Peyer's patch (tissue), 4 donors: ENCODE results near the gene AGAP1.

Experiments
- POLR2A ChIP-seq, 2 donors: fragments of 450-650 bp; IDR thresholded peaks; one replicate each; pipeline ENCODE4 v1.5.1; 2017; ENCODE audit warnings: antibody characterized with exemption in 2 of 2, mild to moderate bottlenecking in 2 of 2, moderate library complexity in 2 of 2
- TF ChIP-seq, protein P1 (sequence below), 6 experiments: fragments of 450-650 bp in 4 of 6; fragments of 200-600 bp in 2 of 6; sonication (generic) in 1 of 6; IDR thresholded peaks; one replicate each; pipeline ENCODE4 v1.5.1; 2017 to 2019; ENCODE audit warnings: antibody characterized with exemption in 6 of 6, mild to moderate bottlenecking in 3 of 6, moderate library complexity in 1 of 6

GRCh38 chr2:235444101-235444597 lies 49.7 kb upstream of the AGAP1 start:
- TF ChIP-seq, protein P1, sequence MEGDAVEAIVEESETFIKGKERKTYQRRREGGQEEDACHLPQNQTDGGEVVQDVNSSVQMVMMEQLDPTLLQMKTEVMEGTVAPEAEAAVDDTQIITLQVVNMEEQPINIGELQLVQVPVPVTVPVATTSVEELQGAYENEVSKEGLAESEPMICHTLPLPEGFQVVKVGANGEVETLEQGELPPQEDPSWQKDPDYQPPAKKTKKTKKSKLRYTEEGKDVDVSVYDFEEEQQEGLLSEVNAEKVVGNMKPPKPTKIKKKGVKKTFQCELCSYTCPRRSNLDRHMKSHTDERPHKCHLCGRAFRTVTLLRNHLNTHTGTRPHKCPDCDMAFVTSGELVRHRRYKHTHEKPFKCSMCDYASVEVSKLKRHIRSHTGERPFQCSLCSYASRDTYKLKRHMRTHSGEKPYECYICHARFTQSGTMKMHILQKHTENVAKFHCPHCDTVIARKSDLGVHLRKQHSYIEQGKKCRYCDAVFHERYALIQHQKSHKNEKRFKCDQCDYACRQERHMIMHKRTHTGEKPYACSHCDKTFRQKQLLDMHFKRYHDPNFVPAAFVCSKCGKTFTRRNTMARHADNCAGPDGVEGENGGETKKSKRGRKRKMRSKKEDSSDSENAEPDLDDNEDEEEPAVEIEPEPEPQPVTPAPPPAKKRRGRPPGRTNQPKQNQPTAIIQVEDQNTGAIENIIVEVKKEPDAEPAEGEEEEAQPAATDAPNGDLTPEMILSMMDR (IDR thresholded peaks at IDR 0.05), result no peak
- TF ChIP-seq POLR2A (IDR thresholded peaks at IDR 0.05), result no peak
